A549 (cell line): ENCODE measurements around the gene CETP. TPM values are rescaled to one million over a fixed set of nuclear protein-coding genes. Genes with fewer than 3 reads are reported as not detected.
A peak's percentile ranks its signal among the peaks of the same experiment; 100 is the strongest.

Source experiments
- ATAC-seq, 2 experiments: fragments of 200-7000 bp in 1 of 2; fragments of >200 bp in 1 of 2; cut with Nextera tagmentation in 1 of 2; cut with Tn5 transposase in 1 of 2; 3 replicates each; pipeline versions ENCODE4 v1.8.0 to v1.9.1; 2018 to 2020; ENCODE audit warnings: mild to moderate bottlenecking in 1 of 2, moderate library complexity in 1 of 2
- CTCF ChIA-PET: fragments of 300-600 bp; sonication (Branson Sonifier 250); formaldehyde crosslinking; extraction: SDS; loops from one replicate; lab custom pipeline; 2021; ENCODE audit warnings: antibody characterized with exemption, inconsistent platforms; lab: Yijun Ruan, JAX
- POLR2A ChIA-PET: fragments of 350-600 bp; formaldehyde crosslinking; extraction: SDS; loops from one replicate; lab custom pipeline; 2021; ENCODE audit warnings: antibody characterized with exemption, inconsistent platforms; lab: Yijun Ruan, JAX
- DNase-seq, 2 experiments: peaks; one replicate each; pipeline versions ENCODE4 v3.0.0 to v3.0.0-alpha.2; 2011 to 2016; ENCODE audit warnings: low read depth in 1 of 2, low spot score in 1 of 2
- FAIRE-seq: peaks from 2 replicates; lab custom pipeline; 2011; peaks lifted over from hg19 to GRCh38; lab: Jason Lieb, UNC
- H3K27ac ChIP-seq, 2 experiments: fragments of >200 bp; sonication (Bioruptor Twin); formaldehyde crosslinking; 3 replicates each; pipeline ENCODE4 v1.5.1; 2016 to 2017
- H3K4me1 ChIP-seq: fragments of >200 bp; sonication (Bioruptor Twin); formaldehyde crosslinking; 3 replicates; pipeline ENCODE4 v1.6.1; 2016
- H3K4me2 ChIP-seq: fragments of >200 bp; sonication (Bioruptor Twin); formaldehyde crosslinking; 3 replicates; pipeline ENCODE4 v1.6.1; 2016
- H3K4me3 ChIP-seq: fragments of >200 bp; sonication (Bioruptor Twin); formaldehyde crosslinking; 3 replicates; pipeline ENCODE4 v1.5.1; 2016
- H3K9me3 ChIP-seq: fragments of >200 bp; sonication (Bioruptor Twin); formaldehyde crosslinking; 3 replicates; pipeline ENCODE4 v1.6.1; 2016
- ATOH8 ChIP-seq: fragments of 250-450 bp; sonication (Bioruptor Pico); IDR thresholded peaks from 2 replicates; pipeline ENCODE4 v1.5.0; 2020; ENCODE audit warnings: low read depth, mild to moderate bottlenecking, moderate library complexity
- BCL3 ChIP-seq: fragments of >200 bp; sonication (Bioruptor Twin); formaldehyde crosslinking; IDR thresholded peaks from 3 replicates; pipeline ENCODE4 v1.6.1; 2016
- CBX2 ChIP-seq: fragments of 200-600 bp; sonication (generic); IDR thresholded peaks from 2 replicates; pipeline ENCODE4 v1.6.1; 2016; ENCODE audit warnings: low read depth, mild to moderate bottlenecking, borderline replicate concordance
- CEBPB ChIP-seq, 2 experiments: fragments of >200 bp in 1 of 2; sonication (Bioruptor Twin) in 1 of 2; formaldehyde crosslinking in 1 of 2; IDR thresholded peaks; 2 replicates each; pipeline ENCODE4 v1.6.1; 2012 to 2016
- CHD2 ChIP-seq: fragments of 150-350 bp; IDR thresholded peaks from 2 replicates; pipeline ENCODE4 v1.6.1; 2014; ENCODE audit warnings: low read length; ENCODE audit not compliant: partially characterized antibody
- CTCF ChIP-seq: fragments of >200 bp; sonication (Bioruptor Twin); formaldehyde crosslinking; IDR thresholded peaks from 3 replicates; pipeline ENCODE4 v1.5.1; 2016
- EHF ChIP-seq: fragments of 250-450 bp; sonication (Bioruptor Pico); IDR thresholded peaks from 2 replicates; pipeline ENCODE4 v1.5.0; 2020; ENCODE audit warnings: mild to moderate bottlenecking
- EP300 ChIP-seq, 2 experiments: fragments of >200 bp; sonication (Bioruptor Twin); formaldehyde crosslinking; IDR thresholded peaks; 2 replicates in 1 of 2; 3 replicates in 1 of 2; pipeline ENCODE4 v1.6.1; 2016 to 2017
- ESRRA ChIP-seq: fragments of 150-350 bp; IDR thresholded peaks from 2 replicates; pipeline ENCODE4 v1.6.1; 2014; ENCODE audit warnings: mild to moderate bottlenecking, low read length, borderline replicate concordance
- GATA3 ChIP-seq: IDR thresholded peaks from 2 replicates; pipeline ENCODE4 v1.6.1; 2012; ENCODE audit warnings: borderline replicate concordance
- HDAC2 ChIP-seq: fragments of 200-600 bp; sonication (generic); IDR thresholded peaks from 2 replicates; pipeline ENCODE4 v1.6.1; 2016
- JUN ChIP-seq, 2 experiments: fragments of >200 bp; sonication (Bioruptor Twin); formaldehyde crosslinking; IDR thresholded peaks; 2 replicates in 1 of 2; 3 replicates in 1 of 2; pipeline ENCODE4 v1.6.1; 2016 to 2017
- JUNB ChIP-seq: fragments of >200 bp; sonication (Bioruptor Twin); formaldehyde crosslinking; IDR thresholded peaks from 2 replicates; pipeline ENCODE4 v1.6.1; 2016
- KDM1A ChIP-seq: fragments of 200-600 bp; sonication (generic); IDR thresholded peaks from 2 replicates; pipeline ENCODE4 v1.6.1; 2016; ENCODE audit warnings: low read depth, mild to moderate bottlenecking
- KDM5A ChIP-seq: fragments of 200-600 bp; sonication (generic); IDR thresholded peaks from 2 replicates; pipeline ENCODE4 v1.6.1; 2016; ENCODE audit warnings: antibody characterized with exemption, mild to moderate bottlenecking
- MAX ChIP-seq: IDR thresholded peaks from 2 replicates; pipeline ENCODE4 v1.6.1; 2012
- MYC ChIP-seq: IDR thresholded peaks from 2 replicates; pipeline ENCODE4 v1.6.1; 2012; ENCODE audit warnings: mild to moderate bottlenecking, inconsistent platforms, low read length, improper control_type of control experiment, borderline replicate concordance
- NPAS2 ChIP-seq: fragments of 250-450 bp; sonication (Bioruptor Pico); IDR thresholded peaks from 2 replicates; pipeline ENCODE4 v1.8.0; 2022; ENCODE audit warnings: mild to moderate bottlenecking, moderate library complexity, borderline replicate concordance
- PHF8 ChIP-seq: fragments of 200-600 bp; sonication (generic); IDR thresholded peaks from 2 replicates; pipeline ENCODE4 v1.6.1; 2016; ENCODE audit warnings: low read depth, mild to moderate bottlenecking, antibody characterized with exemption, moderate library complexity, borderline replicate concordance
- RAD21 ChIP-seq, 2 experiments: fragments of >200 bp in 1 of 2; sonication (Bioruptor Twin) in 1 of 2; formaldehyde crosslinking in 1 of 2; IDR thresholded peaks in 1 of 2; conservative IDR thresholded peaks in 1 of 2; 2 replicates in 1 of 2; 3 replicates in 1 of 2; pipeline ENCODE4 v1.6.1; 2012 to 2018; ENCODE audit warnings: inconsistent platforms in 1 of 2
- RFX5 ChIP-seq: fragments of 450-650 bp; IDR thresholded peaks from 2 replicates; pipeline ENCODE4 v1.7.1; 2014; ENCODE audit warnings: antibody characterized with exemption, mild to moderate bottlenecking, moderate library complexity
- TFCP2L1 ChIP-seq: fragments of 250-450 bp; sonication (Bioruptor Pico); IDR thresholded peaks from 2 replicates; pipeline ENCODE4 v1.5.0; 2021; ENCODE audit warnings: mild to moderate bottlenecking
- TP53 ChIP-seq: fragments of 250-450 bp; sonication (Bioruptor Pico); IDR thresholded peaks from 2 replicates; pipeline ENCODE4 v1.5.0; 2021; ENCODE audit warnings: mild to moderate bottlenecking, moderate library complexity
- USF2 ChIP-seq: fragments of 450-650 bp; IDR thresholded peaks from 2 replicates; pipeline ENCODE4 v1.6.1; 2014; ENCODE audit warnings: antibody characterized with exemption
- WGBS: methylation state at CpG from one replicate; pipeline ENCODE4 v1.1.6; 2017; ENCODE audit errors: missing lambda C conversion rate; 5-methylcytosine and 5-hydroxymethylcytosine counted together
- polyA plus RNA-seq, 4 experiments: library from polyadenylated mRNA; depleted of rRNA in 3 of 4; stranded (reverse); fragments of >200 nt; fragmentation: RNase III in 1 of 4; extraction: RNeasy Plus Mini Kit Qiagen cat#74134 plus additional on column Dnase treatment in 1 of 4; gene quantifications; 2 replicates in 3 of 4; 3 replicates in 1 of 4; pipeline ENCODE4 v1.2.3, GENCODE V29; 2011 to 2017

The CETP gene
- polyA plus RNA-seq, 2 of the 4 experiments (the other 2 are of a cell fraction), result not detected

GRCh38 chr16:57017251-57017650 is 55.5 kb downstream of the CETP start:
- no peaks in the 10 kb centered on the region for H3K9me3 ChIP-seq
- ATAC-seq (no peak), FAIRE-seq (no peak), DNase-seq (peak in 1 of 2 experiments; percentile 25)
- H3K4me3 ChIP-seq, result no peak overlapping the region
- no peak overlapping the region for H3K27ac ChIP-seq
- TF ChIP-seq ESRRA (peak; percentile 50; the same call in 1 of the 2 replicates), RFX5 (no peak)
- no peaks in the 10 kb centered on the region for H3K4me1 ChIP-seq
- ChIA-PET CTCF (interaction anchor here (0.7 kb wide), 1 partner anchor 36 kb away, joined by 3 read pairs; no protein-coding TSS in a partner anchor), POLR2A (no interaction called here)
- WGBS, result 59% methylated on average over 1 of the region's 1 CpG
- H3K4me2 ChIP-seq, result no peak overlapping the region

- Histone ChIP-seq H3K4me3 (no peak overlapping the region), H3K27ac (no peak overlapping the region), H3K4me2 (no peak overlapping the region), H3K9me3 (no peaks in the 10 kb centered on the region), H3K4me1 (no peaks in the 10 kb centered on the region)
- DNase-seq, result no peak
- 25% methylated on average over 2 of the region's 2 CpGs for WGBS
- no peak for TF ChIP-seq EHF (CRISPR knock-in tag)
- no peak for TF ChIP-seq EP300 (IDR thresholded peaks at IDR 0.05)
- no peak for TF ChIP-seq TFCP2L1
- no peak for TF ChIP-seq RAD21 (conservative IDR thresholded peaks at IDR 0.05 in 1 of 2, IDR thresholded peaks at IDR 0.05 in 1 of 2)
- TF ChIP-seq GATA3, result no peak
- TF ChIP-seq MYC, result no peak
- TF ChIP-seq HDAC2, result no peak
- no peak for TF ChIP-seq KDM1A
- TF ChIP-seq CBX2, result no peak
- TF ChIP-seq USF2, result no peak
- TF ChIP-seq TP53 (CRISPR knock-in tag), result no peak
- FAIRE-seq, result no peak
- POLR2A ChIA-PET, result no interaction called here
- ATAC-seq, result no peak
- CTCF ChIA-PET, result interaction anchor here (0.7 to 1.5 kb wide), 2 partner anchors 54 to 160 kb away, joined by 3 to 4 read pairs; no protein-coding TSS in a partner anchor
Measured at GRCh38 chr16:57019746-57020145, 58.0 kb downstream of the CETP start.

GRCh38 chr16:57020651-57021050 is 58.9 kb downstream of the CETP start:
- FAIRE-seq (no peak), DNase-seq (no peak), ATAC-seq (no peak)
- Histone ChIP-seq H3K4me2 (no peak overlapping the region), H3K4me1 (no peaks in the 10 kb centered on the region), H3K9me3 (no peaks in the 10 kb centered on the region), H3K4me3 (no peak overlapping the region), H3K27ac (no peak overlapping the region)
- POLR2A ChIA-PET, result no interaction called here
- TF ChIP-seq JUN (IDR thresholded peaks at IDR 0.05) (no peak), KDM5A (no peak), MYC (no peak), RAD21 (conservative IDR thresholded peaks at IDR 0.05 in 1 of 2, IDR thresholded peaks at IDR 0.05 in 1 of 2) (no peak), CEBPB (IDR thresholded peaks at IDR 0.05) (no peak), EP300 (IDR thresholded peaks at IDR 0.05) (no peak), USF2 (no peak), CHD2 (no peak), CTCF (no peak), PHF8 (no peak), NPAS2 (no peak), BCL3 (no peak), ATOH8 (no peak), MAX (no peak), JUNB (no peak), CBX2 (no peak), ESRRA (no peak)
- CTCF ChIA-PET, result interaction anchor here (0.5 to 1.5 kb wide), 4 partner anchors 55 to 609 kb away, joined by 3 to 4 read pairs (median 3); no protein-coding TSS in a partner anchor
- 71% methylated on average over 6 of the region's 8 CpGs for WGBS
